Keratinocyte (primary cell): ENCODE measurements around the gene CHAF1B. TPM values are rescaled to one million over a fixed set of nuclear protein-coding genes. Genes with fewer than 3 reads are reported as not detected.

Experiments
- DNase-seq: peaks from one replicate; pipeline ENCODE4 v3.0.0-alpha.2; 2011; ENCODE audit warnings: low read depth, missing footprints, low spot score
- FAIRE-seq: peaks from 2 replicates; lab custom pipeline; 2011; peaks lifted over from hg19 to GRCh38; lab: Jason Lieb, UNC
- H2AFZ ChIP-seq: 2 replicates; pipeline ENCODE4 v1.6.0; 2012; ENCODE audit warnings: low read length, control low read depth, inconsistent platforms; ENCODE audit not compliant: control insufficient read depth
- H3K27ac ChIP-seq: 2 replicates; pipeline ENCODE4 v1.5.1; 2011; ENCODE audit warnings: low read length; ENCODE audit not compliant: control insufficient read depth, insufficient read depth
- H3K27me3 ChIP-seq: 3 replicates; pipeline ENCODE4 v1.6.0; 2011; ENCODE audit warnings: low read length; ENCODE audit not compliant: control insufficient read depth, insufficient read depth; ENCODE audit errors: extremely low read depth
- H3K36me3 ChIP-seq, 2 experiments: 2 replicates in 1 of 2; 3 replicates in 1 of 2; pipeline ENCODE4 v1.5.1; 2011; ENCODE audit warnings: low read length in 2 of 2, mild to moderate bottlenecking in 1 of 2; ENCODE audit not compliant: control insufficient read depth in 2 of 2, insufficient read depth in 2 of 2; ENCODE audit errors: extremely low read depth in 1 of 2
- H3K4me1 ChIP-seq: 3 replicates; pipeline ENCODE4 v1.5.1; 2011; ENCODE audit warnings: low read length; ENCODE audit not compliant: control insufficient read depth, insufficient read depth; ENCODE audit errors: extremely low read depth
- H3K4me2 ChIP-seq: 3 replicates; pipeline ENCODE4 v1.6.0; 2011; ENCODE audit warnings: low read depth, low read length; ENCODE audit not compliant: control insufficient read depth, insufficient read depth; ENCODE audit errors: extremely low read depth
- H3K4me3 ChIP-seq, 3 experiments: fragments of 200-600 bp in 1 of 3; sonication (generic) in 1 of 3; 2 replicates in 2 of 3; 3 replicates in 1 of 3; pipeline ENCODE4 v1.5.1; 2011 to 2016; ENCODE audit warnings: low read length in 3 of 3, mild to moderate bottlenecking in 3 of 3, control low read depth in 2 of 3, inconsistent platforms in 1 of 3, low read depth in 1 of 3, mixed read lengths in 1 of 3, mixed run types in 1 of 3, moderate library complexity in 1 of 3; ENCODE audit not compliant: control insufficient read depth in 2 of 3, insufficient read depth in 2 of 3; ENCODE audit errors: extremely low read depth in 1 of 3
- H3K79me2 ChIP-seq: 2 replicates; pipeline ENCODE4 v1.6.0; 2012; ENCODE audit warnings: low read length; ENCODE audit not compliant: control insufficient read depth, insufficient read depth
- H3K9ac ChIP-seq: 3 replicates; pipeline ENCODE4 v1.6.0; 2011; ENCODE audit warnings: low read length; ENCODE audit not compliant: control insufficient read depth, insufficient read depth; ENCODE audit errors: extremely low read depth
- H3K9me1 ChIP-seq: 3 replicates; pipeline ENCODE4 v1.6.0; 2011; ENCODE audit warnings: low read length; ENCODE audit not compliant: control insufficient read depth, insufficient read depth; ENCODE audit errors: extremely low read depth
- H3K9me3 ChIP-seq: 2 replicates; pipeline ENCODE4 v1.5.1; 2012; ENCODE audit warnings: low read depth, low read length; ENCODE audit not compliant: control insufficient read depth
- H4K20me1 ChIP-seq: 3 replicates; pipeline ENCODE4 v1.6.0; 2011; ENCODE audit warnings: low read length; ENCODE audit not compliant: control insufficient read depth, insufficient read depth; ENCODE audit errors: extremely low read depth
- CTCF ChIP-seq, 3 experiments: IDR thresholded peaks in 1 of 3; conservative IDR thresholded peaks in 1 of 3; optimal IDR thresholded peaks in 1 of 3; 2 replicates in 2 of 3; 3 replicates in 1 of 3; pipeline versions ENCODE3 to v1.5.1; 2011; ENCODE audit warnings: low read length in 3 of 3, mild to moderate bottlenecking in 3 of 3, moderate library complexity in 2 of 3, control low read depth in 1 of 3, inconsistent platforms in 1 of 3; ENCODE audit not compliant: insufficient read depth in 2 of 3; ENCODE audit errors: extremely low read depth in 1 of 3
- EZH2 ChIP-seq: IDR thresholded peaks from one replicate; pipeline ENCODE4 v1.6.1; 2012; ENCODE audit warnings: inconsistent platforms, mild to moderate bottlenecking, low read length, moderate library complexity
- dilution Hi-C: fragments of 300-500 bp; cut with MboI; formaldehyde crosslinking; loops from one replicate; pipeline ENCODE4 v1.7.0; 2020; ENCODE audit warnings: low sequenced_read_pairs; ENCODE audit not compliant: extremely low pct_ligation_motif_present
- polyA minus RNA-seq, 3 experiments: library from RNA; depleted of rRNA, polyadenylated mRNA; stranded (reverse); fragments of >200 nt; gene quantifications; 1 replicate in 1 of 3; 2 replicates in 1 of 3; 3 replicates in 1 of 3; pipeline ENCODE4 v1.2.3, GENCODE V29; 2011
- polyA plus RNA-seq, 5 experiments: library from polyadenylated mRNA; depleted of rRNA in 3 of 5; stranded (reverse) in 3 of 5; stranded (forward) in 1 of 5; unstranded in 1 of 5; fragments of >200 nt; gene quantifications; 1 replicate in 1 of 5; 2 replicates in 3 of 5; 3 replicates in 1 of 5; pipeline versions ENCODE4 v1.2.1 to v1.2.3, GENCODE V29; 2011 to 2012; ENCODE audit warnings: missing spikeins in 2 of 5, low read depth in 1 of 5, low replicate concordance in 1 of 5

CHAF1B gene
- polyA plus RNA-seq (1.4 to 6.8 TPM (median 6.8 TPM) in 3 replicates), polyA minus RNA-seq (1.9 to 5.1 TPM (median 3.1 TPM) in 3 replicates)
- polyA plus RNA-seq (2011; ENCODE audit: low read depth), result 1.3 TPM
- 1.9 and 2.0 TPM in 2 replicates for polyA plus RNA-seq (2011; cell fraction: cytosol; rRNA removed)
- 2.2 and 2.8 TPM in 2 replicates for polyA plus RNA-seq (2011; cell fraction: nucleus; rRNA removed)
- 0.80 and 4.2 TPM in 2 replicates for polyA plus RNA-seq (2012; ENCODE audit: low replicate concordance)
- polyA minus RNA-seq (2011; cell fraction: cytosol; rRNA and poly(A)+ RNA removed), result 1.2 TPM
- 2.0 and 4.0 TPM in 2 replicates for polyA minus RNA-seq (2011; cell fraction: nucleus; rRNA and poly(A)+ RNA removed)

- H3K27me3 ChIP-seq, result no peaks in the 10 kb centered on the region
- H3K9ac ChIP-seq, result peak within 1 kb of the TSS; percentile 79
- peak within 1 kb of the TSS; percentile 84 for H2AFZ ChIP-seq
- peak within 1 kb of the TSS; percentile 93 for H3K4me2 ChIP-seq
- no peaks in the 10 kb centered on the region for H3K9me1 ChIP-seq
- peaks cover 0 to 1% of the 10 kb centered on the region in 2 experiments for H3K36me3 ChIP-seq
- peaks cover 2% of the 10 kb centered on the region for H3K79me2 ChIP-seq
- no peaks in the 10 kb centered on the region for H3K9me3 ChIP-seq
- H3K4me1 ChIP-seq, result peaks cover 9% of the 10 kb centered on the region
- FAIRE-seq (no peak), DNase-seq (peak; percentile 9)
- peak within 1 kb of the TSS; percentile 33 to 81 (median 75) for H3K4me3 ChIP-seq
- H3K27ac ChIP-seq, result peak within 1 kb of the TSS; percentile 71
- dilution Hi-C loops, result no loop called here
- no peak for TF ChIP-seq CTCF (optimal IDR thresholded peaks at IDR 0.05 in 1 of 3, IDR thresholded peaks at IDR 0.05 in 1 of 3, conservative IDR thresholded peaks at IDR 0.05 in 1 of 3; ENCODE audit: extremely low read depth in 1 of 3, insufficient read depth in 2 of 3, low read length in 3 of 3)
- TF ChIP-seq EZH2, result no peak
- no peaks in the 10 kb centered on the region for H4K20me1 ChIP-seq
These were observed at the start of gene CHAF1B for GRCh38 chr21:36385233-36386030. TSS of gene CHAF1B (plus strand) at chr21:36385392. CDS start at chr21:36386137, 745 bp downstream.

DNA sequence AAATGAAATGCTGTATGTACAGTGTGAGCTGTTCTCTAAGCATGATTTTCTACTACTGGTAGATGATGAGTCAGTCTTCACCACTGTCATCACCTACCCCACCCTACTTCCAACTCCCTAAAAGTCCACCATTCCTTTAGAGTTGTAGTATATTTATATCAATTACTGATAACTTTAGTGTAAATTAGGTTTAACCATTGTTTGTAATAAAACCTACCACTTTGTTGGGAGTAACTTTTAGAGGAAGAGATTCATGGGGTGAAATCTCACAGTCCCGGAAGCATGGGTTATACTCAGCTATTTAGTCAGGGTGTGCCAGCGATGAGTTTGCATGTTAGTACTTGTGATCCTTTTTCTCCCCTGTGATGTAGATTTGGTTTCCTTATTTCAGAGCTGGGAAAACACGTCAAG, 48.1 kb upstream of the CHAF1B start:
- TF ChIP-seq EZH2, result no peak
- no peak for TF ChIP-seq CTCF (optimal IDR thresholded peaks at IDR 0.05 in 1 of 3, IDR thresholded peaks at IDR 0.05 in 1 of 3, conservative IDR thresholded peaks at IDR 0.05 in 1 of 3; ENCODE audit: extremely low read depth in 1 of 3, insufficient read depth in 2 of 3, low read length in 3 of 3)
- Histone ChIP-seq H3K79me2 (peaks cover 49% of the 10 kb centered on the region), H3K9me3 (no peaks in the 10 kb centered on the region), H3K9me1 (no peaks in the 10 kb centered on the region), H3K4me1 (peaks cover 13% of the 10 kb centered on the region), H3K4me2 (peak overlapping the region; percentile 72), H2AFZ (peak overlapping the region; percentile 55), H3K36me3 (peaks cover 19 to 30% of the 10 kb centered on the region in 2 experiments), H3K9ac (peak overlapping the region; percentile 67), H3K27me3 (no peaks in the 10 kb centered on the region), H3K4me3 (peak overlapping the region in 2 of 3 experiments; percentile 12 to 48), H4K20me1 (no peaks in the 10 kb centered on the region), H3K27ac (peak overlapping the region; percentile 98)
- dilution Hi-C loops, result no loop called here
- DNase-seq (peak; percentile 45), FAIRE-seq (peak; percentile 89)
